IPS-NIHi11 (cell line): ENCODE measurements around the gene CEP85.
"Not testable (repeated sequence)": the region's sequence is repeated elsewhere in the genome, so short reads cannot be mapped to it uniquely, and the experiment has no call there.

Experiments used
- DNase-seq: peaks from one replicate; pipeline ENCODE4 v3.0.0; 2012; ENCODE audit warnings: mixed read lengths, low spot score

CEP85 gene

DNA sequence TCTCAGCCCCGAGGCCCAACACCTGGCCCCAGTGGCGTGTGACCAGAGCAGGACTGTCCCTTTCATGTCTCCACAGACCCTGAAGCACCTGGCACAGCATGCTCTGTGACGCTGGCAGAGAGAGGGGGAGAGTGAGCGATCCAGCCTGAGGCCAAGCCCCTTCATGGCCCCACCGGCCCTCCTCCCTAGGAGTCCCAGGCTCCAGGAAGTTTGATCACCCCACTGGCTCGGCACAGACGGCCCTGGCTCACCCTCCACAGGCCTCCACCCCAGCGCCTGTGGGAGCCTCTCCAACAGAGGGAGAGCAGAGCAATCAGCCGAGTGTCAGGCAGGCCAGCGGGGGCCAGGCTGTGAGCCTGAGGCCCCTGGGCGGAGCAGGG lies 56.9 kb downstream of the CEP85 start:
- DNase-seq = no peak

DNA sequence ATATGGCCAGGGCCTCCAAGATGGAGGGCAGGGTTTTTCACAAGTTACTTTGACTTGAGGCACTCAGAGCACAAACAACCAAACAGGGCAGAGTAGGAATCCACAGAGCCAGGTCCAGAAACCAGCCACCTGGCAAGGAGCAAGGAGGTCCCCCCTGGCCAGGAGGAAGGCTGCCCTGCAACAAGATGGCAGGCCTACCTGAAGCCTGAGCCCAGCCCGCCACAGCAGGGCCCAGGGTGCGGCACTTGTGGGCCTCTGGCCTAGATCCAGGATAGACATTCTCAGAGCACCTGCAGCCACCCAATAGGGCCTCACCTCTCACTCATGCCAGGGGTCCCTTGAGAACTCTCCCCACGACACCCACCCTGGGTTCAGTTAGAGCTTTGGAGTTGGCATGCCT lies 57.4 kb downstream of the CEP85 start:
- no peak for DNase-seq

DNA sequence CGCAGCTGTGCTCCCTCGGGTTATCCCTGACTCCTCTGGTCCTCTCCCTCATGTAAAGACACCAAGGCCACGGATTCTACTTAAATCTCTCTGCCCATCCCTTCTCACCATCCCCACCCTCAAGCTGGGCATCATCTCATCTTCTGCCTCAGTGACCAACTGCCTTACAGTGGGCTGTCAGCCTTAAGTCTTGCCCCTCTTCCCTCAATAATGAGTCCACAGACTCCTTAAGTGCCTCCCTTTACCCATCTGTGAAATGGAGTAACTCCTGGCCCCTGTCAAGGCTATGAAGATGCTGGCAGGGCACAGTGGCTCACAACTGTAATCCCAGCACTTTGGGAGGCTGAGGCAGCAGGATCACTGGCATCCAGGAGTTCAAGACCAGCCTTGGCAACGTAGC lies 57.9 kb downstream of the CEP85 start:
- no peak for DNase-seq

DNA sequence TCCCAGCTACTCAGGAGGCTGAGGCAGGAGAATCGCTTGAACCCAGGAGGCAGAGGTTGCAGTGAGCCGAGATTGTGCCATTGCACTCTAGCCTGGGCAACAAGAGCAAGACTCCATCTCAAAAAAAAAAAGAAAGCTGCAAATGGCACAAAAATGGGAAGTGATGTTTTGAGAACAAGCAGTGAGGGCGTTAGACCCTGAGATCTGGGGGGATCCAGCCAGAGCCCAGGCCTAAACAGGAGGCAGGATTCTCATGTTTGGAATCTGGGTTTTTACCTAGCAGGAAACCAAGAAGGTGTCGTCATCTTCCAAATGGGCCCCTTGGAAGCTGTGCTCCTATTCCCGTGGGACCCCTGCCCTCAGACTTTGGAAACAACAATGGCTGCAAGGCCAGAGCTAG lies 58.7 kb downstream of the CEP85 start:
- DNase-seq = not testable (repeated sequence)

DNA sequence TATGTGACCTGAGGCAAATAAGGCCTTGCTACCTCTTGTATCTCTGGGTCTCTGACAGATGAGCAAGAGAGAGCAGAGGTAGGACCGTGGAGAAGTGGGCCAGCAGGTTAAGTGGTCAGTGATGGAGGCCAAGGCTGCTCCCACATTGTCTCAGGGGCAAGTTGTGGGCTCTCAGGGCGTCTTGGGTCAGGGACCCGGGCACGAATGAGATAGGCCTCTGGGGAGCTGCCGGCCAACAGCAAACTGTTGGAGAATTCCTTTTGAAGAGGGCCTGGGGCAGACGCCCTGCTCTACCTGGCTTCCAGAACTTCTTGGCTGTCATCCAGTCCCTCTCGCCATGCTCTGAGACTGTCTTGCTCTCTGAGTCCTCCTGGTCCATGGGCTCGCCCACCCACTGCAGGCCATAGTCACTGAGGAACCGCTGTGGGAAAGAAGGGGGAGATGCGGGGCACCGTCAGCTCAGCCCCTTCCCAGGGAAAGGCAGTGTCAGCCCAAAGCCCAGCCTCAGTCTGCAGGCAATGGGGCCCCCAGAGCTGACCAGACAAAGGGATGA lies 60.0 kb downstream of the CEP85 start:
- DNase-seq = no peak

DNA sequence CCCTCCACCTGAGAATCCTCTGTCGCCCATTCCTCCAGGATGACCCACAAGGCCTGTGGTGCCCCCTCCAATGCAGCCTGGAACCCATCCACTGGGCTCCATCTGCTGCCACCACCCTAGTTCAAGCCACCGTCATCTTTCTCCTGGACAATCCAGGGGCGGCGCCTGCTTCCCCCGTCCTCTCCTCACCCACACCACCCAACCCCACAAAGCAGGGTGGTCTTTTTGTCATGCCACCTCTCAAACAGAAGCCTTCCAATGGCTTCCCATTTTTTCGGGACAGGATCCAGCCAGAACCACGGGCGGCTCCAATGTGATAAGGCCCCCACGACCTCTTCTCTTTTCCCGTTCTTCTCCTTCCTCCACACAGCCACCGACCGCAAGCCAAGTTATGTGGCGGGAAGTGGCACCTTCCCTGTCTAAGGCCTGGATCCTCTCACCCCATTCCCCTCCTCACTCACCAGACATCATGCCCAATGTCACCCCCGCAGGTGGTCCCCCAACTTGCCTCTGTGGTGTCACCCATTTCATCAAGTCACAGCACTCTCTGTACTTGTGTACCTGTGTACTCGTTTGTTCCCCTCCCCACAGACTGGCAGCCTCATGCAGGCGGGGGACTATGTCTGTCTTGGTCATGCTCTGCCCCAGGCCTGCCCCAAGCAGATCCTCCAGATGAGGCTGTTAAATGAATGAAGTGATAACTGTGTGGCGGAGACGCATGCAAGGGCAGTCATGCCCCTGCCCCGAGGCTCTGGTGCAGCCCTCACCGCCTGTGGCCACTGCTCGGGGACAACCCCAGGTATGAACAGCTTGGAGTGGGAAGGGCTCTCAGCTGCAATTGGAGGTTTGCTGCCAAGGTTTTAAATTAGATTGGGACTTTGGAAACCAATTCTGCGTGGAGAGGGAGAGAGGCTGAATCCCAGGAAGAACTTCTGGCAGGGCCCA lies 61.5 kb downstream of the CEP85 start:
- DNase-seq = no peak

DNA sequence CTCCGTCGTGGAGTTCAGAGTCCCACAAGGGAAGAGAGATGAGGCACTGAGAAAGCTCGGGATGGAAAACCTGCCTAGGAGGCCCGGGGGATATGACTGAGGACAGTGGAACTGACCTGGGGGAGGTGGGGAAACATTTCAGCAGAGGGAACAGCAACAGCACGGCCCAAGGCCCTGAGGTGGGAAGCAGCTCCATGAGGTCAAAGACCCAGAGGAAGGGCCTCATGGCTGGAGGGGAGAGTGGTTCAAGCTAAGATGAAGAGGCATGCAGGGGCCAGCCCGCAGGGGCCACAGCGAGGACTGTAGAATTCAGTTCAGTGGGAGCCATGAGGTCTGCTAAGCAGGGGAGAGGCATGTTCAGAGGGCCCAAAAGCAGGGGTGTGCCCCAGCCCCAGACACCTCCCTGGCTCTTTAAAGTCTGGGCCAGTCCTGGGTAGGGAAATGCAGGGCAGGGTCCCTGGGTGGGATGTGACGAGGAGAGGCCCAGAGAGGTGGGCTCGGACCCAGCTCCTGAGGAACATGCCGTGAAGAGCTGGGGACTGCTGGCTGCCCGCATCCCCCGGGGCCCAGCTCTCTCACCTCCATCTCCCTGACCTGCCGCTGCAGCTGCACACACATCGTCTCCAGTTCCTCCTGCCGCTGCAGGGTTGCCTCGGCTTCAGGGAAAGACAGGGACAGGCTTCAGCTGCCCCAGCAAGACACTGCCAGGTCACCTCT lies 62.5 kb downstream of the CEP85 start:
- DNase-seq = no peak

DNA sequence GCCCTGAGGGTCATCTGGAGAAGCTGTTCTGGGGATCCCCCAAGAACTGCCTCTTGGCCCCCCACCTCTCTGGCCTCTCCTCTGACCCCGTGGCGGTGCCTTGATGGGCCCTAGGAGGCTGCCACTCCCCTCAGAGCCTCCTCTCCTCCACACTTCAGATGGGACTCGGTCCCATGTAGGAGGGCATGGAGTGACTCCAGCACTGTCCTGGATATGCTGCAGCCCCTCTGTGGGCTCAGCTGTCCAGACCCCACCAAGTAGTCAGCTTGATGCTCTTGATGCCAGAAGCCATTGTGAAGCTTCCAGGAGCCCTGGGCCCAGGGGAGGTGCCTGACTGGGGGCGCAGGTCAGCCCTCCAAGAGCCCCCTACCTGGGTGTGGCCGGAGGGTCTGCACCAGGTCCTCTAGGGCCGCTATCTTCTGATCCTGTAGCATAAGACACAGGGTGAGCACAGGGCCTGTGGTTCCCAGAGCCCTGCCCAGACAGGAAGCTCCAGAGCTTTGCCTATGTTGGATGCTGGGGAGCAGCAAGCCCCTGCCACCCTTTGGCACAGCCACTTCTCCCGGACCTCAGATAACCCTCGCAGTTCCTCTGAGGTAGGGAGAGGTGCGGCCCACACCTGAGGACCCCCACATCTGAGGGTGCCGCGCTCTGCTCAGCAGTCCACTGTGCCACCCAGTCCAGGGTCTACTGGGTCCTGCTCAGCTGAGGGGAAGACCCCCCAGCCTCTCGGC lies 63.2 kb downstream of the CEP85 start:
- DNase-seq = no peak

DNA sequence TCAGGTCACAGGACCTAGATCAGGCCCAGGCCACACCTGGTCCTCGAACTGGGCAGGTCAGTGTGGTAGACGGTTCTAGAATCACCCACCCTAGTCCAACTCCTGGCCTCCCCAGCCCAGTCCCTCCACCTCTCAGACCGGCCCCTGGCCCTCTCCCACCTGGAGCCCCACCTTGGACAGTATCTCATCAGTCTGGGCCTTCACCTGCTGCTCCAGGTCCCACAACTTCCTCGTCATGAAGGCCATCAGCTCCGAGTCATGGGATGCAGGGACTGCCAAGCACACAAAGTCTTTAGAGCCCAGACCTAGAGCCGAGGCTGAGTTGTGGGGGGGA lies 63.8 kb downstream of the CEP85 start:
- no peak for DNase-seq

DNA sequence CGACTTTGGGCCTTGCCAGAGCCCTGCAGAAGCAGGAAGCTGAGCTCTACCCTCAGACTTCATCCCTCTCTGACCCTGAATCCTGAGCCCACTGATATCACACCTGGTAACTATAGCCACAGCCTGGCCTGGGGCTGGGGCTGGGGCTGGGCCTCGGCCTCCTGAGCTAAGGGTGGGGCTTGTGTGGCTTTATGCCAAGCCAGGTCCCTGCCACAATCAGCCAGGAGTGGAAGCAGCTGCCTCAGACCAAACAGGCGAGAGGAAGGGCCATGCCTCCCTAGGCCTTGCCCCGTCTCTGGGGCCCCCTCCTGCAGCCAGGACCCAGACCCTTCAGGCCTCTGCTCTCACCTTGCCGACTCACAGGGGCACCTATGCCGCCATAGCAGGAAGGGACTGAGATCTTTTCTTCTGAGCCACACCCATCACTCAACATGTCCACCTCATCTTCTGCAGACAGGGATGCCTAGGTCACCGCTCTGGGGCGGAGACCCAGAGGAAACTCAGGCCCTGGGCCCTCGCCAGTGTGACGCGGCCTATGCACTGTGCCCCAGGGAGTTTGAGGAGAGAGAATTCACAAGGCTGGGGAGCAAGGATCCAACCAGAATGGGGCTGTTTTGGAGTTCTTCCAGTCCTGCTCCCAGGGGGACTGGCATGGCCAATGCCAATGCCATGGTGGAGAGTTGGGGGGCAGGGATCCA lies 66.7 kb downstream of the CEP85 start:
- no peak for DNase-seq

DNA sequence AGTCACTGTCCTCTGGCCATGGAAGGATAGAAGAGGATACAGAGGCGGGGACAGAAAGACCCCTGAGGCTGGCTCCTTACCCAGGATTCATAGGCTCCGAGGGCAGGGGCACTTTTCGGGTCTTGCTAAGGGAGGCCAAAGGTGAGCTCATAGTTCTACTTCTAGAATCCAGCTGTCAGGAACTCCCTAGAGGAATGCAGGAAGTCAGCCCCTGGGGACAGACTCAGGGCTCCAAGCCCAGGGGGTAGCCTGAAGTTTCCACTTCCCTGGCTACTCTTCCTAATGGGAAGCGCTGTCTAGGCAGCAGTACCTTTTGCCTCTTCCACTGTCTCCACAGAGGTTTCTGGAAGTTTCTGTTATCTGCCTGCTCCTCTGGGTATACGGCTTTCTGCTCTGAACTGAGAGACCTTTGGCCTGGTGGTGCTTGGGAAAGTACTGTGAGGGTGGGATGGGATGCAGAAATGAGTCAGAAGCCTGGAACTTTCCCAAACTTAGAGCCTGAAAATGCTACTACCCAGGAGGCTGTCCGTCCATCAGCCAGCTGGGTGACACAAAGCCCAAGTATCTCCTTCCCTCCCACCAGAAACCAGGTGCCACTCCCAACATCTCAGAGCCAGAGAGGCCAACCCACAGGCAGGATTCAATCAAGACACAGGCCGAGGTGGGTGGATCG lies 68.9 kb downstream of the CEP85 start:
- DNase-seq = no peak

DNA sequence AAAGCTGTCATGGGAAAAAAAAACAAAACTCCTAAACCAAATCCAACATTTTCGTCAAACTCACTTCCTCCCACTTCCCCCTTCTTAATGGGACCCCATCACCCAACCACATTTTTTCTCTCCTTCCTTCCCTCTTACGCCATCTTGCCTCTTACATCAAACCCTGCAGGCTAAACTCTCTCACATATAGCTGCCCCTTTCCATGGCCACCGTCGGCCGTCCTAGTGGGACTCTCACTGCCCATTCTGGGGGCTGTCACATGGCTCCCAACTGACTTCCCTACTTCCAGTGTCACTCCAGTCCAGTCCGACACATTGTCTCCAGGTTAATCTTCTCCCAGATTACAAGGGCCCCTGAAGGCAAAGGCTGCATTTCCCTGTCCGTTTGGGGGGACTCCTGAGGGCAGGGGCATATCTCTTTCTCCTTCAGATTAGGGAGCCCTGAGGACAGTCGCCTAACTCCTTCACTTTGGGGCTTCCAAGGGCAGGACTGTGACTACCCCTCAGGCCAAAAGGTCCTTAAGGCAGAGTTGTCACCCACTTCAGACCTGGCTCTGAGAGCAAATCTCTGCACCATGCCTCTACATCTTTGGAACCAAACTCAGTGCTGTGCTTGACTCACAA lies 71.8 kb downstream of the CEP85 start:
- no peak for DNase-seq

DNA sequence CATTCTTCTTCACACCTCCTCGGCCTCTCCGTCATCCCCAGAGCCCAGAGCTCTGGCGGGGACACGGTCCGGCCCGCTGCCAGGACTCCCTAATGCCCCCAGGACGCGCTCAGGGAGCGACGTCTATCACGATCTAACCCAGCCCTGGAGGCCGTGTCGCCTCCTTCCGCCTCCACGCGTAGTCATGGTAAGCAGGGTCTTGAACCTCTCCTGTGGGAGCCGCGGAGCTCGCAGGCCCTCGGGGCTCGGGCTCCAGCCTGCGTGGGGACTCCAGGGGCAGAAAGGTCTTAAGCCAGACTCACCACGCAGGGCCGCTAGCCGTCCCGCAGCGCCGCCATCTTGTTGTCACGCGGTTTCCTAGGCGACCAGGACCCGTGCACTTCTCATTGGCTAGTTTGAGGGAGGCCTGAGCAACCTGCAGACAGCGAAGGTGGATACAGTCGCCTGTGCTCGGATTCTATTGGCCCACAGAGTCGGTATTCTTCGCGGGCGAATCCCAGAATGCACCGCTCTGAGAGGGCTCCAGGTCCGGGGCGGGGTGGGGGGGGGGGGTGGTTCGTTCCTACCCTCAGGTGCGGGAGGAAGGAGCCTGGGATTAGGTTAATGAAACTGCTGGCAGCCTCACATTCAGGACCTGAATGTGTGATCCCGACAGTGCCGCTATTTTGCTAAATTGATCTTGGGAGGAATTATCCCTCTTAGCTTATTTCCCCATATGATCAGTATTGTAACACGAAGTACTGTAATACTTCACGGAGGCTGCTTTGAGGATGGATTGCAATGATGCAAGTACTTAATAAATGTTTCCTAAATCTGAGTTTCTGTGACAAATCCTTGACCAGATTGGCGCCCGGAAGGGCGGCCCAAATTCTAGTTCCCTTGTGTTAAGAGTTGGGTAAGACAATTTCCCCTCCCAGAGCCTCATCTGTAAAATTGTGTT lies 72.6 kb downstream of the CEP85 start, which contains the start of gene UBXN11:
Gene UBXN11 (minus strand): TSS at position 347 of the 940 bp plus-strand sequence. CDS start 3,753 bp downstream, outside the sequence.
- DNase-seq = peak; percentile 100

DNA sequence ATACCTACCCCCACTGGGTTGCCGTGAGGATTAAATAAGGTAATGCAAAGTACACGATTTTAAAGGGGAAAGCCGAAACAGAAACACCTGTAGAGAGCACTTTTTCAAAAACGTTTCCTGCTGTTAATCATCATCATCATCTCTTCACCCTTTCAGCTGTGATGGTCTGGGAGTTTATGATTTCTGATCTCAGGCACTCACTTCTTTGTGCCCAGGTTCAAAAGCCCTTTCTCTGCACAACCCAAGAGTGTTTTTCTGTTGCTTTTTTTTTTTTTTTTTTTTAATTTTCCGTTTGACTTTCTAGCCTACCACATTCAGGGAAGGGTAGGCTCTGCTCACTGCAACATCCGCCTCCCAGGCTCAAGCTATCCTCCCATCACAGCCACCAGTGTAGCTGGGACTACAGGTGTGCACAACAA lies 73.4 kb downstream of the CEP85 start:
- DNase-seq = no peak

DNA sequence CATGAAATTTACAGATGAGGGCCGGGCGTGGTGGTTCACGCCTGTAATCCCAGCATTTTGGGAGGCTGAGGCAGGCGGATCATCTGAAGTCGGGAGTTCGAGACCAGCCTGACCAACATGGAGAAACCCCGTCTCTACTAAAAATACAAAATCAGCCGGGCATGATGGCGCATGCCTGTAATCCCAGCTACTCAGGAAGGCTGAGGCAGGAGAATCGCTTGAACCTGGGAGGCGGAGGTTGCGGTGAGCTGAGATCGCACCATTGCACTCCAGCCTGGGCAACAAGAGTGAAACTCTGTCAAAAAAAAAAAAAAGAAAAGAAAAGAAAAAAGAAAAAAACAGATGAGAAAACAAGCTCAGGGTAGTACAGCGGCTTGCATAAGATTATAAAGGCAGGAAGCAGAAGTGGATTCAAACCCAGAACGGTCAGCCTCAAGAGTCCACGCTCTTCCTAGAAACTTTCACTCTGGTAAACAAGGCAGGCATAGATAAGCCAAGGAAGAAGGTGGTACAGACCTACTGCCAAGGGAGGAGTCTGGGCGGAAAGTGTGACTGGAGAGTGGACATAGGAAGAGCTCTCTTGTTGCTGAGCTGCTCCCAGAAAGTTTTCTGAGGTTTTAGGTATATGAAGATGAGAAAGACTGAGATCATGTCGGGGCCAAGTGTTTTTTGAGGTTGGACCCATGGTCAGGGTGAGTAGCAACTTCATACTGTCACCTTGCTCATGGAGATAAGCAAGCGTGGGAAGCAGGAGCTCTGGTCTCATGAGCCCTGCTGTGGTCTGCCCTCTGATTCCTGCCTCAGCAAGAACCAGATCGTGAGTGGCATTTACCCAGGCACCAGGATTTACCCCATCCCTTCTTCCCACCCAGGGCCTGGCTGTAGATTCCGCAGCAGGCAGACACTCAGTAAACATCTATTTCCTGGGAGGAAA lies 74.2 kb downstream of the CEP85 start:
- DNase-seq = not testable (repeated sequence)

DNA sequence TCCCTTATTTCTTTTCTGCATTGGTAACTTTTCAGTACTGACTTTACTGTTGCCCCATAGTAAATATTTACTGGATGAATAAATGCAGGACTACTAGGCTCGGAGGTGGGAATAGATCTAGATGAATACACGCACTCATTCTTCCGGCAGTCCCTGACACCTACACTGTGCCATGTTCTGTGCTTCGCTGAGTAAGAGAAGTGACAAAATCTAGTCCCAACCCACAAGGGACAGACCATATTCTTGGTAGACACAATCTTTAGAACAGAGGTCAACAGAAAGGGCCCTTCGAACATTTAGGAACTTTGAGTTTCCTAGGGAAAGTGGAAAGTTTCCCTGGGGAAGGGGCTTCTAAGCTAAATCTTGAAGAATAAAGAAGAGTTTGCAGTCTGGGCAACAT lies 80.5 kb downstream of the CEP85 start:
- no peak for DNase-seq

DNA sequence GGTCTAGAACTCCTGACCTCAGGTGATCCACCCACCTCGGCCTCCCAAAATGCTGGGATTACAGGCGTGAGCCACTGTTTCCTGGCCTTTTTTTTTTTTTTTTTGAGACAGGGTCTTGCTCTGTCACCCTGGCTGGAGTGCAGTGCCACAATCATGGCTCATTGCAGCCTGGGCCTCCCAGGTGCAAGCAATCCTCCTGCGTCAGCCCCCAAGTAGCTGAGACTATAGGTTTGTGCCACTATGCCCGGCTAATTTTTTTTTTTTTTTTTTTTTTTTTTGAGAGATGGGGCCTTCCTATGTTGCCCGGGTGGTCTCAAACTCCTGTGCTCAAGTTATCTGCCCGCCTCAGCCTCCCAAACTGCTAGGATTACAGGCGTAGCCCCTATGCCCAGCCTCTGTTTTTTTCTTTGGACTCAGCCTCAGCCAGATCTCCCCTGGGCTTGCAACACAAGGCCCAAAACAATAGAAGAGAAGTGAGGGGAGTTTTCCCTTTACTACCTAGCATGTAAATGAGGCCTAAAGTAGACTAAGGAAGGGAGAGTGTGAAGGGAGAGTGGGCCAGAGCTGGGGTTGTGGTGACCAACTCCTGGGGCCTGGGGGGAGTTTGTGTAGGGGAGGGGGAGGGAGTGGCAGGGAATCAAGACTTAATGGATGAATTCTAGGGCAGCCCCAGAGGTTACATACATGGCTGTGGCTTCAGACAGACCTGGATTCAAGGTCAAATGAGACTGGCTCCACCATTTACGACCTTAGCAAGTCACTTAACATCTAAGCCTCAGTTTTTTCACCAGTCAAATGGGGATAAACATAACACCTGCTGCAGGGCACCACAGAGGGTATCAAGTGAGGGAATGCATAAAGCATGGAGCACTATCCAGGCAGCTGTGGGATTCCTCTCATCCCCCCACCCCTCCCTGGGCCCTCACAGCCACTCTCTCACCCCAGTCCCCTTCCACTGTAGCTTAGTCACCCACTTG lies 82.2 kb downstream of the CEP85 start:
- DNase-seq = no peak
